Peyer's patch (tissue), 4 donors: ENCODE results near the gene MRPL45. TPM values are rescaled to one million over a fixed set of nuclear protein-coding genes. Genes with fewer than 3 reads are reported as not detected.
A peak's percentile ranks its signal among the peaks of the same experiment; 100 is the strongest.

Experiments
- DNase-seq, 3 donors: peaks; one replicate each; pipeline ENCODE4 v3.0.0-alpha.2; 2017 to 2019
- H3K27ac ChIP-seq, 4 donors: fragments of 200-600 bp; sonication (generic); one replicate each; pipeline ENCODE4 v1.5.1; 2016 to 2019
- H3K27me3 ChIP-seq, 2 donors: fragments of 200-600 bp; sonication (generic); one replicate each; pipeline ENCODE4 v1.5.1; 2019
- H3K36me3 ChIP-seq, 3 donors: fragments of 200-600 bp; sonication (generic); one replicate each; pipeline ENCODE4 v1.5.1; 2016 to 2019
- H3K4me1 ChIP-seq, 4 donors: fragments of 200-600 bp; sonication (generic); one replicate each; pipeline ENCODE4 v1.5.1; 2016 to 2019
- H3K4me3 ChIP-seq, 4 donors: fragments of 200-600 bp; sonication (generic); 1 replicate in 3 of 4; 2 replicates in 1 of 4; pipeline ENCODE4 v1.5.1; 2016 to 2019; ENCODE audit warnings: mild to moderate bottlenecking in 1 of 4
- H3K9me3 ChIP-seq, 4 donors: fragments of 200-600 bp; sonication (generic); one replicate each; pipeline ENCODE4 v1.5.1; 2016 to 2019; ENCODE audit warnings: mild to moderate bottlenecking in 1 of 4
- POLR2A ChIP-seq, 2 donors: fragments of 450-650 bp; IDR thresholded peaks; one replicate each; pipeline ENCODE4 v1.5.1; 2017; ENCODE audit warnings: antibody characterized with exemption in 2 of 2, mild to moderate bottlenecking in 2 of 2, moderate library complexity in 2 of 2
- total RNA-seq, 4 donors: library from RNA; depleted of rRNA; stranded (reverse); fragments of >200 nt; gene quantifications; one replicate each; pipeline ENCODE4 v1.1.0, GENCODE V29; 2016
- TF ChIP-seq, protein P1 (sequence below), 6 experiments: fragments of 450-650 bp in 4 of 6; fragments of 200-600 bp in 2 of 6; sonication (generic) in 1 of 6; IDR thresholded peaks; one replicate each; pipeline ENCODE4 v1.5.1; 2017 to 2019; ENCODE audit warnings: antibody characterized with exemption in 6 of 6, mild to moderate bottlenecking in 3 of 6, moderate library complexity in 1 of 6

The MRPL45 gene
- total RNA-seq, 4 donors from 2014 or later = 6.6 to 23.8 (median 17.8) TPM

- no peak overlapping the region for H3K27ac ChIP-seq
- H3K27me3 ChIP-seq = no peaks in the 10 kb centered on the region
- no peaks in the 10 kb centered on the region for H3K9me3 ChIP-seq
- no peaks in the 10 kb centered on the region for H3K36me3 ChIP-seq
- TF ChIP-seq, protein P1, sequence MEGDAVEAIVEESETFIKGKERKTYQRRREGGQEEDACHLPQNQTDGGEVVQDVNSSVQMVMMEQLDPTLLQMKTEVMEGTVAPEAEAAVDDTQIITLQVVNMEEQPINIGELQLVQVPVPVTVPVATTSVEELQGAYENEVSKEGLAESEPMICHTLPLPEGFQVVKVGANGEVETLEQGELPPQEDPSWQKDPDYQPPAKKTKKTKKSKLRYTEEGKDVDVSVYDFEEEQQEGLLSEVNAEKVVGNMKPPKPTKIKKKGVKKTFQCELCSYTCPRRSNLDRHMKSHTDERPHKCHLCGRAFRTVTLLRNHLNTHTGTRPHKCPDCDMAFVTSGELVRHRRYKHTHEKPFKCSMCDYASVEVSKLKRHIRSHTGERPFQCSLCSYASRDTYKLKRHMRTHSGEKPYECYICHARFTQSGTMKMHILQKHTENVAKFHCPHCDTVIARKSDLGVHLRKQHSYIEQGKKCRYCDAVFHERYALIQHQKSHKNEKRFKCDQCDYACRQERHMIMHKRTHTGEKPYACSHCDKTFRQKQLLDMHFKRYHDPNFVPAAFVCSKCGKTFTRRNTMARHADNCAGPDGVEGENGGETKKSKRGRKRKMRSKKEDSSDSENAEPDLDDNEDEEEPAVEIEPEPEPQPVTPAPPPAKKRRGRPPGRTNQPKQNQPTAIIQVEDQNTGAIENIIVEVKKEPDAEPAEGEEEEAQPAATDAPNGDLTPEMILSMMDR (IDR thresholded peaks at IDR 0.05) = no peak
- no peak for TF ChIP-seq POLR2A (IDR thresholded peaks at IDR 0.05)
- no peaks in the 10 kb centered on the region for H3K4me1 ChIP-seq
- DNase-seq = no peak
- H3K4me3 ChIP-seq = no peak overlapping the region
These were observed 41.1 kb downstream of the MRPL45 start for GRCh38 chr17:38338053-38338452.

DNA sequence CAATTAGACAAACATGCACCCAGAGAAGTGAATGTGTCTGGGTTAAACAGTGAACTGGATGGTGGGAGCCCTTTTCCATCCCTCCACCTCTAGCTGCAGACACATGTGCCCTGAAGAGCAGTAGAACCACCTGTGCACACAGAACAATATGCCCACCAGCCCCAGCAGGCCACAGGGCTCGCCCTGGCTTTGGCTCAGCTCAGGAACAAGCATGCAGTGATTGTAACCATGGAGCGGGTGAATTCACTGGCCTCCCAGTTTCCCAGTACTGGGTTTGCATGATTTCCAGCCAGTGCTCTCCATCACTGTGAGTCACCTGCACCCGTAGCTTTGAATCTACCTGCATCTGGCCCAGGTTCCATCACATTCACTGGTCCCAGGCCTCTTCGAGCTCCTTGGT is 41.6 kb downstream of the MRPL45 start:
- H3K27ac ChIP-seq = no peak overlapping the region
- H3K36me3 ChIP-seq = no peaks in the 10 kb centered on the region
- DNase-seq = no peak
- no peak for TF ChIP-seq POLR2A (IDR thresholded peaks at IDR 0.05)
- TF ChIP-seq, protein P1 (IDR thresholded peaks at IDR 0.05) = no peak
- H3K27me3 ChIP-seq = no peaks in the 10 kb centered on the region
- no peaks in the 10 kb centered on the region for H3K9me3 ChIP-seq
- H3K4me3 ChIP-seq = no peak overlapping the region
- no peaks in the 10 kb centered on the region for H3K4me1 ChIP-seq

DNA sequence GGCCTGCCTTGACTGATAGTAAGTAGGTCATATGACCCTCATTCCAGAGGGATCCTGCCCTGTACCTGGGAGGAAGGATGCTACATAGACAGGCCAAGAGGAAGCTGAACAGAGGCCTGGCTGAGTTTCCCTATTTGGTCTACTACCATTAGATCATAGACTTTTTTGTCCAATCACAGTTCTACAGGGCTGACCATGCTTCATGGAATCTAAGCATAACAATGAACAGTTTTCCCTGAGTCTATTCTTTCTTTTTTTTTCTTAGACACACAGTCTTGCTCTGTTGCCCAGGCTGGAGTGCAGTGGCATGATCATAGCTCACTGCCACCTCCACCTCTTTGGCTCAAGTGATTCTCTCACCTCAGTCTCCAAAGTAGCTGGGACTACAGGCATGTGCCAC is 42.9 kb downstream of the MRPL45 start:
- DNase-seq = no peak
- H3K4me3 ChIP-seq = no peak overlapping the region
- H3K27me3 ChIP-seq = no peaks in the 10 kb centered on the region

DNA sequence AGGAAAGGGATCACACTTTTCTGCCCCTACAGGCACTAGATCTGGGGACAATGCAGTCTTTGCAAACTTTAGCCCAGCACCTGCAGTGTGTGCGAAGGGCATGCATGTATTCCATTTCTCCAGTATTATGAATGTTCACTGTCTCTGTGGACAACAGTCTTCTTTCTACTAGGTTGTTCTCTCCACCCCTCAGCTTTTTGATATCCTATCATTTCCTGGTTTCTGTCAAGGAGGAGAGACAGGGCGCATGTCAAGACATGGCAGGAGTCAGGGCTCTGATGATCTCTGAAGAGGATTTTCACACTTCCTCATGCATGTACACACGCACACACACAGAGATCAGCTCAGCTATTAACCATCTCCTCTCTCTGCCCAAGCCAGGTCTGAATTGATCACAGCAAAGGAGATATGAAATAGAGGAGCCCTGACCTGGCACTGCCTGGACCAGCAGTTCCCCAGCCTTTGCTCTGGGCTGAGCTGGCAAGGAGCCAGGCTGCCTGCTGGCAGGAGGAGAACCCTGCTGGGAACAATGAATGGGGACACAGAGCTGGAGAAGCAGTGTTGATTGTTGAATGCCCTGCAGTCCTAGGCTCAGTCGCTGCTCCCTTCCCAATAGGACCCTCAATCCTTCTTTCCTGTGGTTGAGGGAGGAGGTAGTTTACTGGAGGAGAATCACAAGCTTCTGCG is 44.2 kb downstream of the MRPL45 start:
- H3K4me3 ChIP-seq = no peak overlapping the region
- H3K9me3 ChIP-seq = no peaks in the 10 kb centered on the region
- TF ChIP-seq, protein P1 (IDR thresholded peaks at IDR 0.05) = no peak
- no peak for TF ChIP-seq POLR2A (IDR thresholded peaks at IDR 0.05)
- H3K27ac ChIP-seq = no peak overlapping the region
- DNase-seq = peak in 2 of 3 donors; percentile 51 to 64
- H3K36me3 ChIP-seq = no peaks in the 10 kb centered on the region
- no peaks in the 10 kb centered on the region for H3K4me1 ChIP-seq
- H3K27me3 ChIP-seq = no peaks in the 10 kb centered on the region

More for the DNA sequence above, 42.9 kb downstream of the MRPL45 start:
- Histone ChIP-seq H3K4me1 (no peaks in the 10 kb centered on the region), H3K9me3 (no peaks in the 10 kb centered on the region), H3K36me3 (no peaks in the 10 kb centered on the region), H3K27ac (no peak overlapping the region)
- TF ChIP-seq, protein P1 (IDR thresholded peaks at IDR 0.05) = no peak
- no peak for TF ChIP-seq POLR2A (IDR thresholded peaks at IDR 0.05)

- TF ChIP-seq, protein P1 (IDR thresholded peaks at IDR 0.05) = no peak
- TF ChIP-seq POLR2A (IDR thresholded peaks at IDR 0.05) = no peak
- no peak overlapping the region for H3K4me3 ChIP-seq
- no peaks in the 10 kb centered on the region for H3K27me3 ChIP-seq
- no peak for DNase-seq
- H3K27ac ChIP-seq = no peak overlapping the region
- no peaks in the 10 kb centered on the region for H3K36me3 ChIP-seq
- no peaks in the 10 kb centered on the region for H3K9me3 ChIP-seq
- H3K4me1 ChIP-seq = no peaks in the 10 kb centered on the region
These were observed 46.1 kb downstream of the MRPL45 start for GRCh38 chr17:38342886-38343607.
